Amniotic stem cell (primary cell): ENCODE results near the gene AIDA.

ENCODE experiments used
- DNase-seq: peaks from one replicate; lab custom pipeline; 2025; lab: John Stamatoyannopoulos, UW

AIDA gene

DNA sequence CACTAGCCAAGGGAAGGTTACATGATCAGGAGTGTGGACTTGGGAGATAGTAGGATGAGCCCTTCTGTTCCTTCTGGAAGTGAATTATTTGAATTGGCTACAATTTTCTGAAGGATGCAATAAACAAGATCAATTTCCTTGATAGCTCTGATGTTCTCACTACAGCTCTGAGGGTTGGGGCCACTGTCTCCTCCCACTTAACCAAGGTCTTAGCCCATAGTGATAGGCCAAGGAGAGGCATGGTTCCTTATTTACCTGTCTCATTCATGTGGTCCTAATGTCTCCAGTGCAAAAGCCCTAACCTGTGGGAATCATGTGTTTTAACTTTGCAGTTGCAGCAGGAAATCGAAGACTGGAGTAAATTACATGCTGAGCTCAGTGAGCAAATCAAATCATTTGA lies 59.6 kb downstream of the AIDA start:
- DNase-seq = no peak

DNA sequence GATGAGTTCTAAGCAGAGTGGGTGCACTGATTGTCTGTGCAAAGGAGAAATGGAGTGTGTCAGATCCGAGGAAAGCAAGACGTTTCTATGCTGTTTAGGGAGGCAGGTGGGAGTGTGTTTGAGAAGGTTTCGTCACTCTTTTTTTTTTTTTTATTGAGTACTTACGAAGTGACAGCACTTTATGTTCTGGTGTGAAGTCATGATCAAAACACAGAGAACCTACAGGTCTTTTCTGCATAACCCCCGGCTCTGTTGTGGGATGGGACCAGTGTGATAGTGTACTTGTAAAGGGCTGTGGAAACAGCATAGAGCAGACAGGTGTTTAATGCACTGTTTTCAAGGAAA lies 67.7 kb downstream of the AIDA start:
- DNase-seq = no peak

DNA sequence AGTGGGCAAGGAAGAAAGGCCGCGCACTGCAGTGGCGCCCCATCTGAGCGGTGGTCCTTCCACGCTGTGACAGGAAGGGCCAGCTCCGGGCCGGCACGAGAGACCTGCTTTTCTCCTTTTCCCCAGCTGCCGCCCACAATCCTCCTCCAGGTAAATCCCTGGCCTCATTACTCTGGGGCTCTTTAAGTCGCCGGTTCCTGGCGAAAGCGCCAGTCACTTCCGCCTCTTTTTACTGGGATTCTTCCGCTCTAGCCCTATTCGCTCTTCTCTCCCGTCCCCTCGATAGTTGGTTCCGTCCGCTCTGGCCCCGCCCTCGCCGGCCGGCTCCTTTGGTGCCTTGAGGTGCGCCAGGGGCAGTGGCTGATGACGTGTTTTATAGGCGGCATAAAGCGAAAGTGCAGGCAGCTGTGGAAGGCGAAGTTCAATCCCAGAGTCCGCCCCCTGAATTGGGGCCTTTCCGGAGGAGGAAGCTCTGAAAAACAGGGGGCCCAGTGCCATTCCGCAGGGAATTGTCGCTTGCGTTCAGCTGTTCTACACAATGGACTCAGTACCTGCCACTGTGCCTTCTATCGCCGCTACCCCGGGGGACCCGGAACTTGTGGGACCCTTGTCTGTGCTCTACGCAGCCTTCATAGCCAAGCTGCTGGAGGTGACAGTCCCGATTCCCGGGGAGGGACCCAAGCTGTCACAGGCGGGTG lies 68.2 kb downstream of the AIDA start:
- peak; percentile 97 for DNase-seq

DNA sequence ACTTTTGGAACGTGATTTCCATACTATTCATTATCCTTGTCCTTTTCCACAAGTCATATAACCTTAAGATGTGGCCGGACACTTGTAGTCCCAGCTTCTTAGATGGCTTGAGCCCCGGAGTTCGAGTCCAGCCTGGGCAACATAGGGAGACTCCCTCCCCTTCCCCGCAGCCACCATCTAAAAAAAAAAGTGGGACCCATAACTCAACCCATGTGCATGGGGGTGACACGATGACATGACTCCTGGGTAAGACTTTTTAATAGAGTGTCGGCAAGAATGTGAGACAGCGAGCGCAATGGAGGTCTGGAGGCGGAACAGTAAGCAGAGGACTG lies 68.7 kb downstream of the AIDA start:
- no peak for DNase-seq

DNA sequence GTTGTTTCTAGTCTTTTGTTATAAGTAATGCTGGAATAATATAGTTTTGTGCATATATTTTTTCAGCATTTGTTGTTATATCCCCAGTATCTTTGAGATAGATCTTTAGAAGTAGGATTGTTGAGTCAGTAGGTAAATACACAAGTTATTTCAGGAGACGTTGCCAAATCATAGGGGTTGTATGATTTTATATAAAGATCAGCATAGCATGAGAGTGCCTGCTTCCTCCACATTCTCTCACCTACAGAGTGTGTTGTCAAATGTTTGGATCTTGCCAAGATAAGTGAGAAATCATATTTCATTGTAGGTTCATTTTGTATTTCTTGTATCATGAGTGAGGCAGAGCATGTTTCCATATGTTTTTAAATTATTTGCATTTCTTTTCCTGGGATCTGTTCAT lies 69.8 kb downstream of the AIDA start:
- no peak for DNase-seq

DNA sequence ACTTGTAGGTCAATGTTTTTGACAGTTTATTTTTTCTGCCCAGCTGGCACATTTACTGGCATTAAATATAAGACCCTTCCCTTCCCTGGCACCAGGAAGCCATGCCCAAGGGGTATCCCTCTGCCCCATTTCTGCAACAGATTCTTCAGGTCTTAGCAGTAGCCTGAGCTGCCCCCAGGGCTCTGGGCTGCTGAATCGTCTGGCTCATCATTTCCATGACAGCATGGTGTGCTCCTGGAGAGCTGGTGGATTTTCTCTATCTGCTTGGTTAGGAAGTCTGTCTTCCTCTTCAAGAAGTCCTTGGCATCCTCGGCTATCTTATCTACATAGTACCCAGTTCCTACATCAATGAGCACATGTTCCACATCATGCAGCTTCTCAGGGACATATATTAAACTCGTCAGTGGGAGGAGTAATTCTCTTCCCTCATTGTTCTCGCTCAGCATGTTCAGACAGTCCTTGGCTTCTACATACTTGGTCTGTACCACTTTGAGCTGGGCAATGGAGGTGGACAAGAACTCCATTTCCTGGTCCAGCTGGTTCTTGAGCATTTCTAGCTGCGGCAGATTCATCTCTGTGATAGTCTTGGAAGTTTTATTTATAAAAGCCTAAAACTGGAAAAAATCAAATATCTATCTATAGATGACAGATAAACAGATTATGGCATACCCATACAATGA lies 70.9 kb downstream of the AIDA start:
- no peak for DNase-seq

DNA sequence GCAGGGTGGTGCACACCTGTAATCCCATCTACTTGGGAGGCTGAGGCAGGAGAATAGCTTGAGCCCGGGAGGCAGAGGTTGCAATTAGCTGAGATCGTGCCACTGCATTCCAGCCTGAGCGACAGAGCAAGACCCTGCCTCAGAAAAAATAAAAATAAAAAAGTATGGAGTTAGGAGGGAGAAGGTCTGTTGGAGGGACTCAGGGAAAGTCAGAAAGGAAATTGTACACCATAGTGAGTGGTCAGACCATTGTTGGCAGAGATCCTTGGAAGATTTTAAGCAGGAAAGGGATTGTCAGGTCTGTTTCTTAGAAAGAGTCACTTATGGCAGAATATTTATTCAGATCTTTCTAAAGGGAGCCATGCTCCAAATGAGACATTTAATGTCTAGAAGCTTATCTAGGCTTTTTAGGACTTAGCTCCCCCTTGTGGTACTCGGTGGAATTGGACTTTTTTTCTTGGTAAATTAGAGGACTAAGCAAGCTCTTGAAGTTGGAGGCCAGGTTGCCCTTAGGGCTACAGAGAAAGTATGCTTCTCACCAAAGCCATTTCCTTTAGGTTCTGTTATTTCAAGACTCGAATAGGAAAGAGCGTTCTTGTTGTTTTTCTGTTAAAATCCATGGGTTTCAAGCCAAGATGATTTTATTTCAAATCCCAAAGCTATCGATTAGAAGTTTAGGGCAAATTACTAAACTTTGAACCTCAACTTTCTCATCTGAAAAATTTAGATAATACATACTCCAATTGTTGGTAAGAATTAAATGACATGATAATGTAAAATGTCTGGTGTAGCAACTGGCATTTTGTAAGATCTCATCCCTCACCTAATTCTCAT lies 77.9 kb downstream of the AIDA start:
- peak; percentile 46 for DNase-seq

DNA sequence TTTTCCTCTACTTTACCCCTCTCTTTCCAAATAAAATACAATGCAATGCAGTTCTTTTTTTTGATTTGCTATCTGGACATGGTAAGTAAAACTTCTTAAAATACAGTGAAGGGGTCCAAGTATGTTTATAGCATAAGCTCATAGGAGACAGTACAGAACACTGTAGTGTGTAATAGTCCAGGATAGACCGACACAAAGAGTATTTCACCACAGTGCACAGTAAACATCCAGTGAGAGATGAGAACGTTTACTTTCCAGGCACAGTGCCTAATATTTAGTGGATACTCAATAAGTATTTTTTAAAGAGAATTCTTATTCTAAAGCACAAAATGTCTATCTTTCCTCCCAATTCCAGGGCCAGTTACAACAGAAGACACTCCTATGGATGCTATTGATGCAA lies 79.5 kb downstream of the AIDA start:
- no peak for DNase-seq

DNA sequence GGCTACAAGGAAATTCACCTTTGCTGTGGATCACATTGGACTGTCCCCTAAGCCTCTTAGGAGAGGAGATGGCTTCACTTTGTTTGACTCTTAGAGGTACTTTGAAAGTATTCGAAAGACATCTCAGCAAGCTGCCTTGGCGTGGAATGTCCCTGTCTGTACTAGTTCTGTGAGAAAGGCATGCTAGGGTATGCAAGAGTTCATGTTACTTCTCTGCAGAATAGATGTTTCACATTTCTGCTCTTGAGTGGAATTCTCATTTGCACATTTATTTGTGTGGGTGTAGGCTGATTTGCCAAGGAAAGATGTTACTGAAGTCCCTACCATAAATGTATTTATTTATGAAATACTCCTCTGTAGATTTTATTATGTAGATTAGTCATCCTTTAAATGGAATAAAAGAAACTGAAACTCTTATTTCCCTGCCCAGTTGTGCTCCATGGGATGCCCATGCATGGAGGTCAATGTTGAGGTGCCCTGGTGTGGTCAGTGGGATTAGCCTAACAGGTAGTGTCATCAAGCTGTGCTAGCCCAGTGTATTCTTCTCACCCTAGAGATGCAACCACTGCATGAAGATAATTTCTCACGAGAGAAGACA lies 80.6 kb downstream of the AIDA start:
- DNase-seq = no peak

DNA sequence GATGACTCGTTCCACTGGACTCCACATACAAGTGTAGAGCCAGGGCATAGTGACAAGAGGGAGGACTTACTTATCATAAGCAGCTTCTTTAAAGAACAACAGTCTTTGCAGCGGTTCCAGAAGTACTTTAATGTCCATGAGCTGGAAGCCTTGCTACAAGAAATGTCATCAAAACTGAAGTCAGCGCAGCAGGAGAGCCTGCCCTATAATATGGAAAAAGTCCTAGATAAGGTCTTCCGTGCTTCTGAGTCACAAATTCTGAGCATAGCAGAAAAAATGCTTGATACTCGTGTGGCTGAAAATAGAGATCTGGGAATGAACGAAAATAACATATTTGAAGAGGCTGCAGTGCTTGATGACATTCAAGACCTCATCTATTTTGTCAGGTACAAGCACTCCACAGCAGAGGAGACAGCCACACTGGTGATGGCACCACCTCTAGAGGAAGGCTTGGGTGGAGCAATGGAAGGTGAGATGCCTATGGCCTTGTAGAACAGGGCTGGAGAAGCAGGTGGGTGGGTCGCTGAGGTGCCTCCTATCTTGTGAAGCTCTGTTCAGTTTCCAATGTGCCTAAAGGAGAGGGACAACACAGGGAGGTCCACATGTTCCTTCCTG lies 82.3 kb downstream of the AIDA start:
- peak; percentile 11 for DNase-seq

DNA sequence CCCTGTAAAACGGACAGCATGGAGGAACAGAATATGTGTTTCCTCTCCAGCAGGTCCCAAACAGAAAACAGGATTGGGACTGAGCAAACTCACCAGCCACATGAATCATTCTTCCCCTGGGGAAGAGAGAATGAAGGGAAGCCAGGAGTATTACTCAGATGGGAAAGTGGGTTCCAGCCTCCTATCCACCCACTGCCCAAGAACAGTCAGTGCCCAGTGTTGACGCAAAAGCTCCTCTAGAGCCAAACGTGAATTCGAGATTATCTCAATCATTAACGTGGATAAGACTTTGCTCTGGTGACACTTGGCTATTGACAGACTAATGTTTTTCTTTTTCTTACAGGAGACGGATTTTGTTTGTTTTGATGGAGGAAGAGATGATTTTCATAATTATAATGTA lies 85.1 kb downstream of the AIDA start:
- no peak for DNase-seq

DNA sequence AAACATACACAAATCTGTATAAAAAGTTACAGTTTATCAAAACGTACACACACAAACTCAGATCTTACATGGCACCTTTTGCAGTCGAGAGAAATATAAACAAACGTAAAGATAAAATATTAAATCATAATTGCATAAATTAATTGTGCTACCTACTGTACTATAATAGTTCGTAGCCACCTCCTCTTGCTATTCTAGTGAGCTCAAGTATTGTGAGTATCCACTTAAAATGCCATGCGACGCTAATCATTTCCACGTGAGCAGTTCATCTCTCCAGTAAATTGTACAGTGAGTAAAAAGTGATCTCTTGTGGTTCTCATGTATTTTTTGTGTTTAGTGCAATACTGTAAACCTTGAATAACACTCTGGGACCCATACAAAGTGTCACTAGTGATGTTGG lies 88.1 kb downstream of the AIDA start:
- DNase-seq = no peak

DNA sequence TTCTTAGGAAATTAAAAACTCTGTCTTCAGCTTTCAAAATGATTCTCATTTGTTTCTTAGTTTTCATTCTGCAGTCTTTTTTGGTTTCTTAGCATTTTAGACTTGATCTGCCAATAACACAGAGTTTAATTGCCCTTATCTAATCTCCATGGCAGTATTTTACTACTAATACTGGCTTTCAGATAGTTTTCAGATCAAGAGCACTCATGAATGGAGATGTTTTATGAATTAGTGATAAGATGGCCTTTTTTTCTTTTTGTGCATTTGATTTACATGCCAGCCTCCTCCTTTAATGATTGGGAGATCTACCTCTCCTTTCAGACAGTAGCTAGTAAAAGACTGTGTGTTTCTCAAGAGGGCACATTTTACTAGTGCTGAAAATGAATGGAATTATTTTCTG lies 88.8 kb downstream of the AIDA start:
- DNase-seq = no peak

DNA sequence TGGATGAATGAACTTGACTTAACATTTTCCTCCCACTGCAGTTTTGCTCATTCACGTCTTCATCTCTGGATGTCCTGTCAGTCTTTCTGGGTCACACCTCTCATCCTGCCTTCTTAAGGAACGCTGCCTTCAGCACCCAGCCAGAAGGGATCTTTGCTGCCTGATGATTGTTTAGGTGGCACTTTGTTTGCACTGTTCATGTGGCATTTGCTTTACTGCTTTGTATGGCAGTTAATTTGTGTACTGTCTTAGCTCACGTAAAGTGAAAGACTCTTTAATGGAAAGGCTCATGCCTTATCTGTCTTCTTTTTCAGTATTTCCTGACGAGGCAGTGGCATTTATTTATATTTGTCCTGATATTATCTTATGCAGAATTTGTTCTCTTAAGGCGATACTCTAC lies 89.5 kb downstream of the AIDA start:
- no peak for DNase-seq

DNA sequence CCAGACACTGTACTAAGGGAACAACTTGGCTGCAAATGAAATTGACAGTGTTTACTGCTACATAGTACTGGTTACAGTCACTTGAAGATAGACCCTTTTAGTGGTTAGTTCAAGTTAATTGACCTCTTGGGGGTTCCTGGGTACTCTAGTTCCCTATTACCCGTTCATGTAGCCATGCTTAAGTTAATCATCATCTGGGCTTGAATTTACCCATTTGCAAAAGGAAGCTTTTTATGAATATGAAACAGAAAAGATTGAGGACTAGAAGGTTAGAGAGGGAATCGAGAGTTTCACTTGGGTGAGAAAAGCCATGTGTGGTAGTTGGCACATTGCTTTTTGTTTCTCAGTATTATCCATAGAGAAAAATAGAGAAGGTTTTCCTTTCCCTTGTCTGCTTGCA lies 91.7 kb downstream of the AIDA start:
- DNase-seq = no peak

DNA sequence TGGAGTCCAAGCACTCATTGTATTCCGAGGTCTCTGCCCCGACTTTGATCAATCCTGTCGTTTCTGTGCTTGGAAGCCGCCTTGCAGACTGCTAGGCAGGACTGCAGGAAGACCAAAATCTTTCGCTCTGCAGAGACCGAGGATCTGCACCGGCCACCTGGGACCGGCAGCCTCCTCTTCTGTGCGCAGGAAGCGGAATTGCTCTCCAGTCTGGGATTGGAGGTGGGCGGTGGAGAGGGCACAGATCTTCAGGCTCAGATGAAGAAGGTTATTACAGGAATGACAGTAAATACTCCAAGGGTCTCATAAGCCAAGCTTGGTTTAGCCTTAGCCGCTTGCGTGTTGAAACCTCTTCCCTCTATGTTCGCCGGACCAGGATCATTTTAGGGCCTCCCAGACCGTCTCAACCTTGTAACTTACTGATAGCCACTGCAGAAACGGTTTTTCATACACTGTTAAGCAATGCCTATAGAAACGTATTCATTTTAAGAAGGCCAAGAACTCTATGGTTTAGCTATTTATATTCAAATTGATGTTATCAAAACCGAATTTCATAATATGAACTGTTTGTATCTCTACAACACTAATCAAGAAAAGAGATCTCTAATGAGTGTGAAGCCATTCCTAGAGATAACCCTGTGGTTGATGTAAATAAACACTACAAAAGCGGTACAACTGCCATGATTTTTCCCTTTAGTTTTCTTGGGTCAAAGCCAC lies 93.3 kb downstream of the AIDA start:
- DNase-seq = no peak
